T47D (cell line): Measurements from ENCODE around the gene MRPL58.
"Not testable (repeated sequence)": the region's sequence is repeated elsewhere in the genome, so short reads cannot be mapped to it uniquely, and the experiment has no call there.

Experiments
- DNase-seq, 2 experiments: peaks; one replicate each; pipeline versions ENCODE4 v3.0.0 to v3.0.0-alpha.2; 2011 to 2012; ENCODE audit warnings: low read depth in 1 of 2, low spot score in 1 of 2
- JUND ChIP-seq: IDR thresholded peaks from 2 replicates; pipeline ENCODE4 v1.6.1; 2012; ENCODE audit warnings: low read depth
- in situ Hi-C: cut with HindIII; loops from 2 replicates; pipeline ENCODE4 v1.10.0; 2016; ENCODE audit warnings: low sequenced_read_pairs, low pct_unique_long_range_greater_than_20kb

The MRPL58 gene

GRCh38 chr17:74994440-74994839 lies 18.0 kb upstream of the MRPL58 start:
- in situ Hi-C loops: no loop called here
- no peak for TF ChIP-seq JUND
- DNase-seq: no peak

DNA sequence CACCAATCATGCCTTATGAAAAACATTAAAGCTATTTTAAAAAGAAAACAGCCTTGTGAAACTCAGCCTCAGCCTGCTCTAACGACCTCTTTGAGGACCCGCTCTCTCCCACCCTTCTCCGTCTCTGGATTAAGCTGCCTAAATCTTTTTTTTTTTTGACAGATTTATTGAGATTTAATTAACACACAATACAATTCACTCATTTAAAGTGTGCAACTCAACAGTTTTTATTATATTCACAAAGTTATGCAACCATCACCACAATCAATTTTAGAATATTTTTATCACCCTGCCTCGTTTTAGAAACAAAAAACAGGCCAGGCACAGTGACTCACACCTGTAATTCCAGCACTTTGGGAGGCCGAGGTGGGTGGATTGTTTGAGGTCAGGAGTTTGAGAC lies 16.6 kb upstream of the MRPL58 start:
- no peak for DNase-seq
- no peak for TF ChIP-seq JUND
- in situ Hi-C loops: no loop called here

DNA sequence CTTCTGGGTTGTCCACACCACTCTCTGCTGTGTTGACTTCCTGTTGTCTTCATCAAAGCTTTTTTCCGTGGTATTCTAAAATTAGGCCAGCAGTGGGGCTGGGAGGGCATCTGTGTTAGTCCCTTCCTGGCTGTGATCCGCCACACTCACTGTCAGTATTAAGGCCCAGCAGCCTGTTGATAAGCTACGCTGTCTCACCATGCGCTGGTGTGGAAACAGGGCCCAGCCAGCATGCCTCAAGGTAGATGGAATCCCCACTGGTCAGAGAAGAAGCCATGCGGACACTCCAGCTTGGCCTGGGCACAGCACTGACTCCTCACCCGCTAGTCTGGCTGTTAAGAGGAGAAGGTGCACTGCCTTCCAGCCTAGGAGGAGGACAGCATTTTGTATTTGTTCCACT lies 13.7 kb upstream of the MRPL58 start:
- in situ Hi-C loops: no loop called here
- DNase-seq: no peak
- no peak for TF ChIP-seq JUND

DNA sequence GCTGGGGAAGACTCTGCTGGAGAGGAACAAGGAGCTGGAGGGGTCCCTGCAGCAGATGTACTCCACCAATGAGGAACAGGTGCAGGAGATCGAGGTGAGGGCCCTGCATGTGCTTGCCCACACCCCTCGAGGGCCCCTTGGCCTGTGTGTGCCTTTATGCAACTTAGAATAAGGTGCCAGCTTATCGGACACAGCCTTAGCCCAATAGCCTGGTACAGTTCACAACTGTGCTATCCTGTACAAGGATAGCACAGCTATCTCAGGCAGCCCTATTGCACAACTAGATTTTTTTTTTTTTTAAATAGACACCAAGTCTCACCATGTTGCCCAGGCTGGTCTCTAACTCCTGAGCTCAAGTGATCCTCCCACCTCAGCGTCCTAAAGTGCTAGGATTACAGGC lies 12.9 kb upstream of the MRPL58 start:
- TF ChIP-seq JUND: no peak
- in situ Hi-C loops: no loop called here

DNA sequence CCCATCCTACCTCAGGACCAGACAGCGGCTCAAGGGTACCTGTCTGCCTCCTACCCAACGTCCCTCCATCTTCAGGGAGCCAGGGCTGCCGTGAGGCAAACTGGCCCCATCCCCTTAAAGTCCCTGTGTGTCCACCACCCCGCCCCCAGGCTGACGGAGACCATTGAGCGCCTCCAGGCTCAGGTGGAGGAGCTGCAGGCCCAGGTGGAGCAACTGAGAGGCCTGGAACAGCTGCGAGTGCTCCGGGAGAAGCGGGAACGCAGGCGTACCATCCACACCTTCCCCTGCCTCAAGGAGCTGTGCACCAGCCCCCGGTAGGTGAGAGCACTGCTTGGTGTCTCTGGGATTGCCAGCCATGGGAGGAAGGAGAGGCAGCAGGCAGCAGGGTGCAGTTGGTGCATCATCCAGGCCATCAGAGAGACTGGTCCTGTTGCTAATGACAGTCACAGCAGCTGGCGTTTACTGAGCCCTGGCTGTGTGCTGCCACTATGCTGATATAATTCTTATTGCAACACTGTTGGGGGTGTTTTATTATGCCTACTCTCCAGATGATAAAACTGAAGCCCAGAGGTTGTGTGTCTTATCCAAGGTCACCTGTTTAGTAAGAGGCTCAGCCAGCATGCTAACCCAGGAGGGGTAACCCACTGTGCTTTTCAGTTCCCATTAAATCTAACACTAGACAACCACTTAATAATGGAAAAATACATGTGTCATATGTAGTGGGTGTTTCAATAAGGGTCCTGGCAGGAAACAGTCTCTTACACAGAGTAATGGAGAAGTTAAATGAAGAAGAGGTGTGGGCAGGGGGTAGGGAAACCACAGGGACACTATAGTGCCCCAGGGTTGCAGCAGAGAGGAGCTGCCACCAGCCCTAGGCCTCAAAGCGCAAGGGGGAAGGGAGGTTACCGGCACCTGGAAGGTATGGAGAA lies 10.3 kb upstream of the MRPL58 start:
- DNase-seq: no peak
- TF ChIP-seq JUND: no peak
- in situ Hi-C loops: no loop called here

More for the DNA sequence above, 12.9 kb upstream of the MRPL58 start:
- no peak for DNase-seq

- DNase-seq: no peak
- TF ChIP-seq JUND: no peak
- in situ Hi-C loops: no loop called here
Observed at GRCh38 chr17:75003070-75003956, 9.2 kb upstream of the MRPL58 start.

DNA sequence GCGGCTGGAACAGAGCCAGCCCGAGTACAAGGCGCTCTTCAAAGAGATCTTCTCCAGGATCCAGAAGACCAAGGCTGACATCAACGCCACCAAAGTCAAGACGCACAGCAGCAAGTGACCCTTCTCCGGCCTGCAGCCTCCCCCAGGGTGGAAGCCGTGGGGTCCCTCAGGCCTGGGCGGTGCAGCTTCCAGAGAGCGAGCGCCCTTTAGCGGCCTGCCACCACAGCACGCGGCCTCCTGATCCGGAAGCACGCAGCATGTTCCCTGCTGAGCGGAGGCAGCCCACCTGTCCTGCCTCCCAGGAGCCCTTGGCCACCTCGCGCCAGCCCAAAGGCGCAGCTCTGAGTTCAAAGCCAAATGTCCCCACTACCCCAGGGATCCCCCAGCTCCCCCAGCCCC lies 8.5 kb upstream of the MRPL58 start:
- no peak for TF ChIP-seq JUND
- in situ Hi-C loops: no loop called here
- no peak for DNase-seq

- no peak for TF ChIP-seq JUND
- in situ Hi-C loops: no loop called here
Observed at GRCh38 chr17:75004371-75004770, 8.1 kb upstream of the MRPL58 start.

GRCh38 chr17:75005291-75005690 lies 7.2 kb upstream of the MRPL58 start:
- no peak for TF ChIP-seq JUND
- no peak for DNase-seq
- in situ Hi-C loops: no loop called here

More at GRCh38 chr17:75004371-75004770, 8.1 kb upstream of the MRPL58 start:
- DNase-seq: no peak

GRCh38 chr17:75006084-75006483 lies 6.4 kb upstream of the MRPL58 start:
- DNase-seq, in situ Hi-C loops: not testable (repeated sequence)

GRCh38 chr17:75006653-75007052 lies 5.8 kb upstream of the MRPL58 start:
- in situ Hi-C loops: no loop called here

DNA sequence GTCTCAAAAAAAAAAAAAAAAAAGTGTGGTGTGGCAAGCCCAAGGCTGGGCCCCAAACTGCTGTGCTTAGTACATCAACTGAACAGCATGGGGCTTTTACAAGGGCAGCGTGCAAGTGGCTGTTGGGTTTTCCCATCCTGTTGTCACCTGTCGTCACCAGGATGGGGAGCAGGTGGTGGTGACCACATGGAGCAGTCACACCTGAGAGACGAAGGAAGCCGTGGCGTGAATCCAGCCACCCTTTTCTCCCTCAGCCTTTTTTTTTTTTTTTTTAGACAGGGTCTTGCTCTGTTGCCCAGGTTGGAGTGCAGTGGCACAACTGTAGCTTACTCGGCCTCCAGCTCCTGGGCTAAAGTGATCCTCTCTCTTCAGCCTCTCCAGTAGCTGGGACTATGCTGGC lies 4.1 kb upstream of the MRPL58 start:
- DNase-seq: no peak
- in situ Hi-C loops: no loop called here
- TF ChIP-seq JUND: no peak

More at GRCh38 chr17:75006653-75007052, 5.8 kb upstream of the MRPL58 start:
- DNase-seq: no peak
- no peak for TF ChIP-seq JUND
